HFF-Myc (cell line): ENCODE data around the gene ATAD3A.

Experiments
- DNase-seq: peaks from one replicate; pipeline ENCODE4 v3.0.0-alpha.2; 2011; ENCODE audit warnings: low read depth; ENCODE audit errors: extremely low read depth
- H3K4me3 ChIP-seq: replicated peaks from 2 replicates; pipeline ENCODE4 v1.5.1; 2011; ENCODE audit warnings: low read depth, mild to moderate bottlenecking, control low read depth, low read length
- TF ChIP-seq, protein P1 (sequence below): IDR thresholded peaks from 2 replicates; pipeline ENCODE4 v1.5.1; 2012; ENCODE audit warnings: mild to moderate bottlenecking, low read depth, low read length, control low read depth; ENCODE audit errors: missing control alignments

Gene ATAD3A

DNA sequence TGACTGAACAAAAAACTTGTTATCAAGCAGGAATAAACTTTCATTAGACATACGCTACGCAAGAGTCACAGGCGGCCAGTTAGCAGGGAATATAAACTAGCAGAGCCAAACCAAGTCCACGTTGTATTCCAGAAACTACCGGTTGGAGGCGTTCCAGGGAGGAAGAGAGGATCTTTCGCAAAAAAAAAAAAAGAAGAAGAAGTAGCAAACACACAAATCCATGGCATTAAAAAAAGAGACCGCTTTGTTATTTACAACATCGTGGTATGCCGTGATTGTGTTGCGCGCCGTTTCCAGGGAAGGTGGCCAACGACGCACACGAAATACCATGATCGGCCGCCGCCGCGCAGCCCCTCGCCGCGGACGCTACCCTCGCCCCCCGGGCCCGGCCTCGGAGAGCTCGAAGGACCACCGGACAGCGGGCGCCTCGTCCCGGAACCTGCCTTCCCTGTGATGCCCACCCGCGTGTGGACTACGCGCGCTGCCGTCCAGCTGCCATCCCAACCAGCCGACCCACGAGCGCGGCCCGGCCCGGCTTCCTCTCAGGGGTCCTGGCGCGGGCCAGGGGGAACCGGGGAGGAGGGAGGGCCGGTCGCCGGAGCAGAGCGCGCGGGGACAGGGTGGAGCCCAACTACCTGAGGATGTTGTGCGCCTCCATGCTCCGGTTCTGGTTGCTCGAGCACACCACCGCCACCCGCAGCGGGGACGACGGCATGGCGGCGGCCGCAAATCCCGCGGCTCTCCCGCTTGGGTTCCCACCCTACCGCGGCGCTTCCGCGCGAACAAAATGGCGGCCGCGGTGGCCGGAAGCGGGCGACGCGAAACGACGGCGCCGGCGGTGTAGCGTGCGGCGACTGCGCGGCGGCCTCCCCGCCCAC lies 62.1 kb downstream of the ATAD3A start:
- TF ChIP-seq, protein P1, sequence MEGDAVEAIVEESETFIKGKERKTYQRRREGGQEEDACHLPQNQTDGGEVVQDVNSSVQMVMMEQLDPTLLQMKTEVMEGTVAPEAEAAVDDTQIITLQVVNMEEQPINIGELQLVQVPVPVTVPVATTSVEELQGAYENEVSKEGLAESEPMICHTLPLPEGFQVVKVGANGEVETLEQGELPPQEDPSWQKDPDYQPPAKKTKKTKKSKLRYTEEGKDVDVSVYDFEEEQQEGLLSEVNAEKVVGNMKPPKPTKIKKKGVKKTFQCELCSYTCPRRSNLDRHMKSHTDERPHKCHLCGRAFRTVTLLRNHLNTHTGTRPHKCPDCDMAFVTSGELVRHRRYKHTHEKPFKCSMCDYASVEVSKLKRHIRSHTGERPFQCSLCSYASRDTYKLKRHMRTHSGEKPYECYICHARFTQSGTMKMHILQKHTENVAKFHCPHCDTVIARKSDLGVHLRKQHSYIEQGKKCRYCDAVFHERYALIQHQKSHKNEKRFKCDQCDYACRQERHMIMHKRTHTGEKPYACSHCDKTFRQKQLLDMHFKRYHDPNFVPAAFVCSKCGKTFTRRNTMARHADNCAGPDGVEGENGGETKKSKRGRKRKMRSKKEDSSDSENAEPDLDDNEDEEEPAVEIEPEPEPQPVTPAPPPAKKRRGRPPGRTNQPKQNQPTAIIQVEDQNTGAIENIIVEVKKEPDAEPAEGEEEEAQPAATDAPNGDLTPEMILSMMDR: peak; percentile 6
- no peak for DNase-seq
- peak overlapping the region; percentile 97 for H3K4me3 ChIP-seq

DNA sequence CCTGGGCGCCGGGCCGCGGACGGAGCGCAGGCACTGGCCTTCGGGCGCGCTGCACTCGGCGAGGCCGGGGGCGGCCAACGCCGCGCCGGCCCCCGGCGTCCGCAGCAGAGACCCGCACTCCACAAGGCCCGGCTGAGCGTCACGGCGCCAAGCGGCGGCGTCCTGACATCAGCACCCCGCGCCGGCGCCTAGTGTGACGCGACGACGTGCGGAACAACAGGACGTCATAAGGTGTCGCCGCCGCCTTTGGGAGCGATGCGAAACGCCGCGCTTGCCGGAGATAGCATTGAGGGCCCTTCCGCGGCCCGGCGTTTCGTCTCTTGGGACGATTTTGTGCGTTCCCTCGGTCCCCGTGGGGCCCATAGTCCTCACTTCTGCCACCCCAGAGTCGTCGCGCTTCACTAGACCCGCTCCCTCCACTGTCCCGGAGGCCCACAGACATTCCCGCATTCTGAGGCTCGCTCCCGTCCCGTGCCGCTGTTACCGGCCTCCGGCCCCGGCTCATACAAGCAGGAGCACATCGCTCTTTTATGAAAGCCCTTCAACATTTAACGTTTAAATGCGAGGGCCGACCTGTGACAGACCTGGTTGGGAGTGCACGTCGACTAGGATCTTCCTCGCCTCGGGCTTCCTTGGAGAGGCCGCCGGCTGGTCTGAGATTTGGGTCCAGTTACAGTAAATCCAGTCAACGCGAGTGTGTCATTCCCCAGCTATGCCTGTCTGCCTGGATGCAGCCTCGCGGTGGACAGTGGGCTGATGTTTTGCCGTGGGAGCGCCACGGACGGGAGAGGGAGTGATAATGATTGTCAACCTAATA lies 63.0 kb downstream of the ATAD3A start, which contains the start of gene SSU72:
SSU72 (minus strand) TSS at position 143 of the 817 bp plus-strand sequence. CDS start 306 bp downstream, outside the sequence.
- peak; percentile 61 for DNase-seq
- TF ChIP-seq, protein P1: no peak
- H3K4me3 ChIP-seq: peak within 1 kb of the TSS; percentile 97

DNA sequence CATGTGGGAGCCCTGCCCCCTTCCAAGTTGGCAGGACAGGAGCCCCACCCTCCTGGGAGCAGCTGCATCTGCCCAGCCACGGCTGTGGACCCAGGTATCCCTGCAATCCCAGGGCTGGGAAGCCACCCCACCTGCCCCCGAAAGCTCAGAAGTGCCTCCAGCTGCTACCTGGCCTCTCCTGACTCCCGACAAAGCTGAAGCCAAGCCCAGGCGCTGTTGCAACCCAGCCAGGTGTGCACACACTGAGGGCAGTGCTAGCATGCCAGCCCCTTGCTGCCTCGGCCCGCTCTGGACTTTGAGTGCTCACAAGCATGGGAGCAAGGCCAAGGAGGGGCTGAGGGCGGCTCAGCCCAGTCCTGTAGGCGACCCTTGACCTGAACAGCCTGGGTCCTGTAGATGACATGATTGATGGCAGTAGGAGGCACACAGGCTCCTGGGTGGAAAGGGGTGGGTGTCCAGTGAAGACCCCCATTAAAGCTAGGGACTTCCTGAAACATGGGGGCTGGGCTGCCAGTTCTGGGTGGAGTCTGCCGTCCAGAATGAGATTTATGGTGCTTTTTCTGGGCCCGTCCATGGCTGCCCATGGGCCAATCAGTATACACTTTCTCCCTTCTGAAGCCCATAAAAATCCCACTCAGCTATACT lies 65.5 kb downstream of the ATAD3A start:
- TF ChIP-seq, protein P1: no peak
- DNase-seq: no peak
- no peak overlapping the region for H3K4me3 ChIP-seq

DNA sequence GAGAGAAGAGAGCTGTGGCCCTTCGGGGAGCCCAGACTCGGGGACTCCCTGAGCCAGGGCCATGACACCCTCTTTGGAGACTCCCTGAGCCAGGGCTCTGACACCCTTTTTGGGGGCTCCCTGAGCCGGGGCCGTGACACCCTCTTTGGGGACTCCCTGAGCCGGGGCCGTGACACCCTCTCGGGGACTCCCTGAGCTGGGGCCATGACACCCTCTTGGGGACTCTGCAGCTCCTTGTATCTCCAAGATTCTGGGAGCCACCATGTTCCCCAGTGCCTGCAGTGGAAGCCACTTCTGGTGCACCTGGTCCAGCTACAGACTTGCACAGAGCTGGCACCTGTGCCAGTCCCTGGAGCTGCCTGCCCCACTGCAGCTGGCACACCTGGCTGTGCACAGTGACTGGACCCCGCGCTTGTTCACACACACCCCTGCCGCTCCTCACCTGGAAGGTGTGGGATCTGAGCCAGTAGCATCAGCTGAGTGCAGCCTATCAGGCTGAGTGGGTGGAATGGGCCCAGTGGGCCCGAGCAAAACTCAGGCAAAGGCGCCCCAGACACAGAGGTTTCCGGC lies 66.5 kb downstream of the ATAD3A start:
- no peak overlapping the region for H3K4me3 ChIP-seq
- no peak for DNase-seq
- TF ChIP-seq, protein P1: no peak

DNA sequence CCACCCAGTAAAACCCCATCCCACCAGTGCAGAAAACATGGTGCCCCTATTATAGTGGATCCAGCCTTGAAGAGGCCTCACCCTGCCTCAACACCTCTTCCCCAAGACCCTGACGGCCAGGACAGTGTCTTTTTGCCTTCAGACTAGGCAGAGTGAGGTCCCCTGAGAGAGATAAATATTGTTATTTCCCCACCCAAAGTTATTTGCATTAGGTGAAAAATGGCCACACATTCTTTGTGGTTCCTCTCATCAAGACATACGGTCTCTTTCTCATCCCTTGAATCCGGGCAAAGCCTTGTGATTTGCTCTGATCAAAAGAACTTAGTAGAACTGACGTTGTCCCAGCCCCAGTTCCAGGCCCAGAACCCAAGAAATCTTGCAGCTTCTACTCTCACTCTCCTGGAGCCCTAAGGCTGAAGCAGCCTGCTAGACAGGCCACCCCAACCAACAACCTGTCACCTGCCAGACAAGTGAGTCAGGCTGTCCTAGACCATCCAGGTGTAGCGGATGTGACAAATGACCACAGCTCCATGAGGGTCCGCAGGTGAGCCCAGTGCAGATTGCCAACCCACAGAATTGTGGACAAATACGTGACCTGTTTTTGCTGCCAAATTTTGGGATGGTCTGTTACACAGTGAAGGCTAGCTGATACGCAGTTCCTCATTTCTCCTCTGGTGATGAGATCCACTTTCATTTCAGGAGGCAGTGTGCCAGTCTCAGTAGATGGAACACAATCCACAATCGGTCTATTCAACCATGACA lies 70.8 kb downstream of the ATAD3A start:
- TF ChIP-seq, protein P1: no peak
- no peak for DNase-seq
- no peak overlapping the region for H3K4me3 ChIP-seq
